ENCODE results near the gene ISYNA1. TPM values are rescaled to one million over a fixed set of nuclear protein-coding genes. Genes with fewer than 3 reads are reported as not detected.

Gene ISYNA1
- total and polyA plus RNA-seq, 2 of the 8 experiments (the other 6 are each of a cell fraction or from before 2014, with no cell fraction given) = 207 to 264 TPM

DNA sequence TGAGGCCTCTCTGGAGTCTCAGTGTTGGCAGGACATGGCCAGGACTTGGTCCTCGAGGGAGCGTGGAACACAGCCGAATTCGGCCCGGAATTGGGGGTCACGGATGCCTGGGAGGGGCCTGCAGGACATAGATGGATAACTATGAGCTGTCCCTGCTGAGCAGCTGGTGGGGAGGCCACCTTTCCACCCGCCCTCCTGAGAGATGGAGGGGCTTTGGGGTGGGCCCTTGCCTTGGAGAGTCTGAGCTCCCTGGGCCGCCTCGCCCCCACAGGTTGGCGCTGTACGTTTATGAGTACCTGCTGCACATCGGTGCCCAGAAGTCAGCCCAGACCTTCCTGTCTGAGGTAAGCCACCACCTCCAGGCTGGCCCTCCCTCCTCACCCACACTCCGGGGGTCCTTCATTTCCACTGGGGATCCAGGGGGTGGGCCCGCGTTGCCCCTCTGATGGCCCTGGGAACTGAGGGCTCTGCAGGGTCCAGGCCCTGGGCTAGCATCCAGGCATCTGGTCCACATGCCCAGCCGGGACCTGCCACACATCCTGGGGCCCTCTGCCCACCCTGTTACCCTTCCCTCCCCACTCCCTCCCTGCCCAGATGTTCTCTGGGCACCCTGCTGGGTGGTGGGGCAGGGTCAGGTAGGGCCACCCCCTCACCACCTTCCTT, 10.7 kb downstream of the ISYNA1 start:
- H4K8ac ChIP-seq (ENCODE audit: extremely low read depth, insufficient read depth, low read length) = no peak overlapping the region
- no peak overlapping the region for H3K4me3 ChIP-seq (ENCODE audit: extremely low read depth in 1 of 4, insufficient read depth in 2 of 4, low read depth in 3 of 4, low read length in 4 of 4)
- no peak overlapping the region for H3K4ac ChIP-seq (replicated peaks; ENCODE audit: insufficient read length, low read depth, low read length)
- no peak overlapping the region for H3K27ac ChIP-seq (ENCODE audit: low read depth, low read length)
- H3K18ac ChIP-seq (ENCODE audit: extremely low read depth, low read length) = no peak overlapping the region
- no peak overlapping the region for H3K4me2 ChIP-seq (ENCODE audit: insufficient read depth in 1 of 2, low read depth in 2 of 2, low read length in 2 of 2)
- no peak overlapping the region for H2BK20ac ChIP-seq (ENCODE audit: low read length)
- H3K9ac ChIP-seq (replicated peaks in 1 of 4; ENCODE audit: extremely low read depth in 1 of 4, low read depth in 3 of 4, low read length in 3 of 4) = no peak overlapping the region
- H2BK120ac ChIP-seq (replicated peaks; ENCODE audit: low read depth, low read length) = no peak overlapping the region
- H4K91ac ChIP-seq (replicated peaks; ENCODE audit: insufficient read length, low read length) = no peak overlapping the region
- no peaks in the 10 kb centered on the region for H3K36me3 ChIP-seq (ENCODE audit: control insufficient read depth in 2 of 4, insufficient read depth in 4 of 4, low read length in 3 of 4)
- no peak overlapping the region for H3K14ac ChIP-seq (ENCODE audit: insufficient read length)
- H4K5ac ChIP-seq (ENCODE audit: insufficient read length, low read depth, low read length) = no peak overlapping the region
- WGBS, 2 experiments (ENCODE audit: extremely low coverage in 1 of 2, insufficient coverage in 1 of 2, insufficient read length in 1 of 2, insufficient replicate concordance in 2 of 2, low coverage in 1 of 2, low lambda C conversion rate in 2 of 2, missing lambda C conversion rate in 1 of 2) = 92% methylated on average over 14 of the region's 16 CpGs; no CpG with 5 or more reads in 1 of the 2 experiments
- H2BK5ac ChIP-seq (ENCODE audit: low read depth, low read length) = no peak overlapping the region
- no peaks in the 10 kb centered on the region for H3K9me3 ChIP-seq (ENCODE audit: insufficient read depth in 2 of 2, low read depth in 1 of 2, low read length in 1 of 2)
- no peak overlapping the region for H3K23ac ChIP-seq (ENCODE audit: insufficient read length)
- peaks cover 0 to 43% (median 29%) of the 10 kb centered on the region in 4 experiments; a peak in 6 of 7 replicates for H3K4me1 ChIP-seq (replicated peaks in 1 of 4; ENCODE audit: control insufficient read depth in 3 of 4, insufficient read depth in 4 of 4, low read length in 3 of 4)
- H3K79me2 ChIP-seq (ENCODE audit: control insufficient read depth in 1 of 2, insufficient read depth in 2 of 2, low read length in 2 of 2) = peaks cover 0 to 3% of the 10 kb centered on the region in 2 experiments; a peak in 1 of 4 replicates
- ChIA-PET CTCF (ENCODE audit: partially characterized antibody) (interaction anchor here (2.8 kb wide), 1 partner anchor 8 kb away, joined by 14 read pairs; the partner anchor contains the start of gene SSBP4), POLR2A (ENCODE audit: partially characterized antibody) (interaction anchor here (0.5 to 2.3 kb wide), 3 partner anchors 10 to 322 kb away, joined by 3 to 26 read pairs (median 4); partner anchors contain the start of gene SSBP4)
- H3K27me3 ChIP-seq (replicated peaks in 1 of 4; ENCODE audit: control insufficient read depth in 3 of 4, extremely low read depth in 1 of 4, insufficient read depth in 3 of 4, low read length in 3 of 4) = no peaks in the 10 kb centered on the region
- no peak overlapping the region for H3K56ac ChIP-seq (replicated peaks; ENCODE audit: insufficient read length, low read depth, low read length)
- H2BK15ac ChIP-seq (ENCODE audit: low read length) = no peak overlapping the region
- peaks cover 3% of the 10 kb centered on the region; the same call in 1 of the 2 replicates for H3K79me1 ChIP-seq (ENCODE audit: low read depth, low read length)
- no peak overlapping the region for H2AFZ ChIP-seq (ENCODE audit: low read length)
- DNase-seq (ENCODE audit: low read depth in 1 of 2, low spot score in 2 of 2) (no peak), FAIRE-seq (no peak)
- H3K23me2 ChIP-seq (ENCODE audit: low read depth, low read length) = peaks cover 6% of the 10 kb centered on the region; the same call in 1 of the 2 replicates
- H2BK12ac ChIP-seq (ENCODE audit: low read depth, low read length) = no peak overlapping the region
- no peak overlapping the region for H2AK5ac ChIP-seq (ENCODE audit: low read depth, low read length)
- peaks cover 4 to 15% of the 10 kb centered on the region in 2 experiments for H4K20me1 ChIP-seq (replicated peaks in 1 of 2; ENCODE audit: control insufficient read depth in 1 of 2, insufficient read depth in 2 of 2, low read length in 2 of 2)
- TF ChIP-seq BRCA1 (IDR thresholded peaks at IDR 0.05; ENCODE audit: low read depth, low read length) (no peak), HDAC2 (IDR thresholded peaks at IDR 0.05; ENCODE audit: borderline replicate concordance in 1 of 2, low read depth in 2 of 2, low read length in 2 of 2) (no peak)
